ENCODE measurements around the gene PRR5L.
"Not testable (repeated sequence)": the region's sequence is repeated elsewhere in the genome, so short reads cannot be mapped to it uniquely, and the experiment has no call there.

The PRR5L gene

DNA sequence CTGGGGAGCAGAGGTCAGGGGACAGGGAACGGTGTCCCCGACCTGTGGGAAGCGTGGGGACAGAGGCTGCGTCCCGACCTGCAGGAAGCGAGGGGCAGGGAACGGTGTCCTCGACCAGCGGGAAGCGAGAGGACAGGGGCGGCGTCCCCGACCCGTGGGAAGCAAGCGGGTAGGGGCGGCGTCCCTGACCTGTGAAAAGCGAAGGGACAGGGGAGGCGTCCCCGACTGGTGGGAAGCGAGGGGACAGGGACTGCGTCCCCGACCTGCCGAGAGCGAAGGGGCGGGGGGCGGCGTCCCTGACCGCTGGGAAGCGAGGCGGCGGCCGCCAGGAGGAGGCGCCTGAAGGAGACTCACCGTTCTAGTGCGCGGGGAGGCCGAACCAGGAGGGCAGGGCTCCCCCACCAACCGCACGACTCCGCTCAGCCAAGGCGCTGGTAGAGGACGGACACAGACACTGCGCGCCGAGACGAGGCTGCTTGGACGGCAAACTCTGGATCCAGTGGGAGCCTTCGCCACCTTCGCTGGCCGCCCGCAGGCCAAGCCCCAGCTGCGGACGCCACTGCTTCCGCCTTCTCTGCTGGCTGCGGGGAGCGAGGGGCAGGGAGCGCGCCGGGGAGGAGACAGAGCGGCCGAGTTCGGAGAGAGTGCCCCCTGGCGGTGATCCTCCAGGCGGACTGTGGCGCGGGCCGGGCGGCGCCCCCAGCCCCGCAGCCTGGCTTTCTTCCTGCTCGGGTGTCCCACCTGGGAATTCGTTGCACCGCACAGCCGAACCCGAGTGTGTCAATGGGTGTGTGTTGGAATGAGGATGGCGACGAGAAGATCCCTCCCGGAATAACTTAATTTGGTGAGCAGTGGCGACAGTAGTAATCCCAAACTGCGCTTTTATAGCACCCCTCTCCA is 213.9 kb downstream of the PRR5L start, which contains the start of gene TRAF6:
TRAF6 (minus strand) TSS at position 579 of the 900 bp plus-strand sequence. CDS start 8,757 bp downstream, outside the sequence.
- peak within 1 kb of the TSS; percentile 78 for H3K4me2 ChIP-seq (ENCODE audit: low read depth, low read length)
- H3K9ac ChIP-seq (ENCODE audit: low read length) = peak within 1 kb of the TSS; percentile 69
- H3K79me2 ChIP-seq (ENCODE audit: low read length) = peaks cover 42% of the 10 kb centered on the region
- H3K36me3 ChIP-seq (replicated peaks; ENCODE audit: insufficient read depth, low read length) = no peaks in the 10 kb centered on the region
- DNase-seq = peak; percentile 82
- peak within 1 kb of the TSS; percentile 83 for H2AFZ ChIP-seq (ENCODE audit: low read length)
- no peaks in the 10 kb centered on the region for H3K27me3 ChIP-seq (replicated peaks; ENCODE audit: insufficient read depth, low read length)
- H3K9me3 ChIP-seq (replicated peaks; ENCODE audit: insufficient read depth, low read length) = no peaks in the 10 kb centered on the region
- H3K4me3 ChIP-seq (ENCODE audit: low read length) = peak within 1 kb of the TSS; percentile 92
- no peak for TF ChIP-seq EZH2phosphoT487 (IDR thresholded peaks at IDR 0.05; ENCODE audit: low read length)
- TF ChIP-seq, protein P1, sequence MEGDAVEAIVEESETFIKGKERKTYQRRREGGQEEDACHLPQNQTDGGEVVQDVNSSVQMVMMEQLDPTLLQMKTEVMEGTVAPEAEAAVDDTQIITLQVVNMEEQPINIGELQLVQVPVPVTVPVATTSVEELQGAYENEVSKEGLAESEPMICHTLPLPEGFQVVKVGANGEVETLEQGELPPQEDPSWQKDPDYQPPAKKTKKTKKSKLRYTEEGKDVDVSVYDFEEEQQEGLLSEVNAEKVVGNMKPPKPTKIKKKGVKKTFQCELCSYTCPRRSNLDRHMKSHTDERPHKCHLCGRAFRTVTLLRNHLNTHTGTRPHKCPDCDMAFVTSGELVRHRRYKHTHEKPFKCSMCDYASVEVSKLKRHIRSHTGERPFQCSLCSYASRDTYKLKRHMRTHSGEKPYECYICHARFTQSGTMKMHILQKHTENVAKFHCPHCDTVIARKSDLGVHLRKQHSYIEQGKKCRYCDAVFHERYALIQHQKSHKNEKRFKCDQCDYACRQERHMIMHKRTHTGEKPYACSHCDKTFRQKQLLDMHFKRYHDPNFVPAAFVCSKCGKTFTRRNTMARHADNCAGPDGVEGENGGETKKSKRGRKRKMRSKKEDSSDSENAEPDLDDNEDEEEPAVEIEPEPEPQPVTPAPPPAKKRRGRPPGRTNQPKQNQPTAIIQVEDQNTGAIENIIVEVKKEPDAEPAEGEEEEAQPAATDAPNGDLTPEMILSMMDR (IDR thresholded peaks at IDR 0.05; ENCODE audit: low read length) = peak; percentile 73
- H3F3A ChIP-seq (ENCODE audit: insufficient read depth, low read length) = peaks cover 7% of the 10 kb centered on the region; the same call in 1 of the 2 replicates
- H4K20me1 ChIP-seq (ENCODE audit: insufficient read depth, low read length) = no peaks in the 10 kb centered on the region; the same call in 1 of the 2 replicates
- peak within 1 kb of the TSS; percentile 36; the same call in 1 of the 2 replicates for H3K27ac ChIP-seq (ENCODE audit: low read length)
- no peaks in the 10 kb centered on the region for H3K4me1 ChIP-seq (ENCODE audit: low read length)
- H3K9me2 ChIP-seq (replicated peaks; ENCODE audit: insufficient read depth, low read length) = no peaks in the 10 kb centered on the region

DNA sequence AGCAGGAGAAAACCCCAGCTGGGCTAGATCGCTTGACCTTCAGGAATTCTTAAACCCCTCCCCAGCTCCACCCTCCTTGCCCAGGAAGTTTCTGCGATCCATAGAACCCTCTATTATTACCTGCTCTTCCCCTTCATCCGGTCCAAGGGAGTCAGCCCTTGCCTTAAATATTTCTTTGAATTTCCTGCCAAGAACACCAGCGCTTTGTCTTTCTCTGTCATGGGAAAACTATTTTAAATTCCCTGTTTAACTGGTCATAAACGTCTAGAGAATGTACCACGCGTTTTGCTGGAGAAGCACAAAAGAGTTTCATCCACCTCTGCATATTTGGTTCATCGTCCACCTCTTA is 214.5 kb downstream of the PRR5L start:
- H3K9me3 ChIP-seq (replicated peaks; ENCODE audit: insufficient read depth, low read length) = no peaks in the 10 kb centered on the region
- H3K27ac ChIP-seq (ENCODE audit: low read length) = no peak overlapping the region
- H2AFZ ChIP-seq (ENCODE audit: low read length) = peak overlapping the region; percentile 83
- H3K4me1 ChIP-seq (ENCODE audit: low read length) = no peaks in the 10 kb centered on the region
- no peaks in the 10 kb centered on the region for H3K36me3 ChIP-seq (replicated peaks; ENCODE audit: insufficient read depth, low read length)
- H3F3A ChIP-seq (ENCODE audit: insufficient read depth, low read length) = peaks cover 7% of the 10 kb centered on the region; the same call in 1 of the 2 replicates
- no peaks in the 10 kb centered on the region; the same call in 1 of the 2 replicates for H4K20me1 ChIP-seq (ENCODE audit: insufficient read depth, low read length)
- peak overlapping the region; percentile 69; the same call in 1 of the 2 replicates for H3K9ac ChIP-seq (ENCODE audit: low read length)
- peaks cover 36% of the 10 kb centered on the region for H3K79me2 ChIP-seq (ENCODE audit: low read length)
- TF ChIP-seq, protein P1 (IDR thresholded peaks at IDR 0.05; ENCODE audit: low read length) = no peak
- TF ChIP-seq EZH2 (optimal IDR thresholded peaks at IDR 0.05; ENCODE audit: low read depth, low read length) = no peak
- no peaks in the 10 kb centered on the region for H3K27me3 ChIP-seq (replicated peaks; ENCODE audit: insufficient read depth, low read length)
- peak overlapping the region; percentile 92 for H3K4me3 ChIP-seq (ENCODE audit: low read length)
- H3K9me2 ChIP-seq (replicated peaks; ENCODE audit: insufficient read depth, low read length) = no peaks in the 10 kb centered on the region
- no peak for DNase-seq
- H3K4me2 ChIP-seq (ENCODE audit: low read depth, low read length) = peak overlapping the region; percentile 74

DNA sequence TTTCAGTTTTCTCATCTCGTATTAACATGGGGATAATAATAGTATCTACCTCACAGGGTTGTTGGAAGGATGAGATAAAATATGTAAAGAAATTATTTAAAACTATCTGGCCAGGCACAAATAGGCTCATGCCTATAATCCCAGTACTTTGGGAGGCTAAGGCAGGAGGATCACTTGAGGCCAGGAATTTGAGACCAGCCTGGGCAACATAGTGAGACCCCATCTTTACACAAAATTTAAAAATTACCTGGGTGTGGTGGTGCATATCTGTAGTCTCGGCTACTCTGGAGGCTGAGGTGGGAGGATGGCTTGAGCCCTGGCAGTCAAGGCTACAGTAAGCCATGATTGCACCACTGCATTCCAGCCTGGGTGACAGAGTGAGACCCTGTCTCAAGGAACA is 215.0 kb downstream of the PRR5L start:
- not testable (repeated sequence) for H3K4me3 ChIP-seq (ENCODE audit: low read length); H4K20me1 ChIP-seq (ENCODE audit: insufficient read depth, low read length); H3F3A ChIP-seq (ENCODE audit: insufficient read depth, low read length); H3K4me1 ChIP-seq (ENCODE audit: low read length); H3K36me3 ChIP-seq (replicated peaks; ENCODE audit: insufficient read depth, low read length); H3K9me2 ChIP-seq (replicated peaks; ENCODE audit: insufficient read depth, low read length); H3K9me3 ChIP-seq (replicated peaks; ENCODE audit: insufficient read depth, low read length); H2AFZ ChIP-seq (ENCODE audit: low read length); H3K27ac ChIP-seq (ENCODE audit: low read length); DNase-seq; H3K27me3 ChIP-seq (replicated peaks; ENCODE audit: insufficient read depth, low read length); H3K9ac ChIP-seq (ENCODE audit: low read length)
- Histone ChIP-seq H3K4me2 (ENCODE audit: low read depth, low read length) (peak overlapping the region; percentile 74; the same call in 1 of the 2 replicates), H3K79me2 (ENCODE audit: low read length) (peaks cover 31% of the 10 kb centered on the region)

DNA sequence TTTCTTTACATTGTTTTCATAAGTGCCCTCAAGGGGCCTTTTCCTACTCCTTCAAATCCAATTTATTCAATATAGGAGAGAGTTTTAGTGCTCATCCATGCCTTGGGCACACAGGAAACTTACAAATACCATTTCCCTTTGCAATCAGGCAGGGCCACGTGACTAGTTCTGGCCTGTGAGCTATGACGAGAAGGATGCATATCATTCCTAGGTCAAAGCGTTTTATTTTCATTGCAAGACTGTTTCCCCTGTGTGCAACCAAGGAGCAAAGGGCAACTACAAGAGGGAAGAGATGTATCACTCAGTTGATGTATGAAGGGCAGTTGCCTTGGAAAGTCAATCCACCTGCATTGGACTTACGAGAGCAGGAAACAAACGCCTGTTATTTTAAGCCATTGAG is 215.9 kb downstream of the PRR5L start:
- Histone ChIP-seq H3K9ac (ENCODE audit: low read length) (no peak overlapping the region), H3K4me1 (ENCODE audit: low read length) (no peaks in the 10 kb centered on the region), H3K9me3 (replicated peaks; ENCODE audit: insufficient read depth, low read length) (no peaks in the 10 kb centered on the region), H3K4me2 (ENCODE audit: low read depth, low read length) (no peak overlapping the region), H3K79me2 (ENCODE audit: low read length) (peaks cover 23% of the 10 kb centered on the region), H3K9me2 (replicated peaks; ENCODE audit: insufficient read depth, low read length) (no peaks in the 10 kb centered on the region), H4K20me1 (ENCODE audit: insufficient read depth, low read length) (no peaks in the 10 kb centered on the region; the same call in 1 of the 2 replicates), H3K27ac (ENCODE audit: low read length) (no peak overlapping the region), H3F3A (ENCODE audit: insufficient read depth, low read length) (peaks cover 7% of the 10 kb centered on the region; the same call in 1 of the 2 replicates), H3K4me3 (ENCODE audit: low read length) (no peak overlapping the region), H2AFZ (ENCODE audit: low read length) (no peak overlapping the region), H3K27me3 (replicated peaks; ENCODE audit: insufficient read depth, low read length) (no peaks in the 10 kb centered on the region), H3K36me3 (replicated peaks; ENCODE audit: insufficient read depth, low read length) (no peaks in the 10 kb centered on the region)
- no peak for DNase-seq
- no peak for TF ChIP-seq EZH2phosphoT487 (IDR thresholded peaks at IDR 0.05; ENCODE audit: low read length)
- no peak for TF ChIP-seq EZH2 (optimal IDR thresholded peaks at IDR 0.05; ENCODE audit: low read depth, low read length)
- TF ChIP-seq, protein P1 (IDR thresholded peaks at IDR 0.05; ENCODE audit: low read length) = no peak

Measured in MM.1S (cell line).